ENCODE data around the gene NOTCH1. TPM values are rescaled to one million over a fixed set of nuclear protein-coding genes. Genes with fewer than 3 reads are reported as not detected.

The NOTCH1 gene
- total and polyA plus RNA-seq, 11 donors = 8.0 to 47.3 (median 20.3) TPM

- Histone ChIP-seq H3K27me3 (no peaks in the 10 kb centered on the region), H3K27ac (no peak overlapping the region), H3K4me1 (no peaks in the 10 kb centered on the region), H3K36me3 (peaks cover 2 to 100% (median 98%) of the 10 kb centered on the region in 9 donors), H3K9me3 (no peaks in the 10 kb centered on the region), H3K4me3 (no peak overlapping the region)
- no peak for DNase-seq
- TF ChIP-seq POLR2A (IDR thresholded peaks at IDR 0.05) (no peak), CTCF (IDR thresholded peaks at IDR 0.05) (no peak)
- WGBS, 4 donors = 90 to 93% (median 90%) methylated on average over 23 to 28 of the region's 28 CpGs
- intact Hi-C loops (cut with DNase I) = no loop called here
- no peak for ATAC-seq
These were observed 73.1 kb downstream of the NOTCH1 start for GRCh38 chr9:136472640-136473353.

GRCh38 chr9:136471802-136472487, 73.9 kb downstream of the NOTCH1 start:
- ATAC-seq (no peak), DNase-seq (no peak)
- TF ChIP-seq CTCF (IDR thresholded peaks at IDR 0.05) (no peak), POLR2A (IDR thresholded peaks at IDR 0.05) (no peak)
- Histone ChIP-seq H3K27me3 (no peaks in the 10 kb centered on the region), H3K27ac (no peak overlapping the region), H3K4me3 (no peak overlapping the region), H3K4me1 (no peaks in the 10 kb centered on the region), H3K36me3 (peaks cover 3 to 100% (median 98%) of the 10 kb centered on the region in 9 donors), H3K9me3 (no peaks in the 10 kb centered on the region)
- intact Hi-C loops (cut with DNase I) = no loop called here
- 93 to 97% (median 94%) methylated on average over 19 of the region's 19 CpGs for WGBS, 4 donors

- H3K4me3 ChIP-seq = no peak overlapping the region
- H3K9me3 ChIP-seq = no peaks in the 10 kb centered on the region
- ATAC-seq (no peak), DNase-seq (no peak)
- no peak for TF ChIP-seq POLR2A (IDR thresholded peaks at IDR 0.05)
- TF ChIP-seq CTCF (IDR thresholded peaks at IDR 0.05) = no peak
- H3K27me3 ChIP-seq = no peaks in the 10 kb centered on the region
- 93 to 97% (median 95%) methylated on average over 12 of the region's 12 CpGs for WGBS, 4 donors
- intact Hi-C loops (cut with DNase I) = no loop called here
- no peaks in the 10 kb centered on the region for H3K4me1 ChIP-seq
- H3K36me3 ChIP-seq = peaks cover 7 to 100% (median 98%) of the 10 kb centered on the region in 9 donors
- H3K27ac ChIP-seq = no peak overlapping the region
These were observed 74.9 kb downstream of the NOTCH1 start for GRCh38 chr9:136470792-136471469.

GRCh38 chr9:136470356-136470755, 75.5 kb downstream of the NOTCH1 start:
- Histone ChIP-seq H3K27me3 (no peaks in the 10 kb centered on the region), H3K27ac (no peak overlapping the region), H3K36me3 (peaks cover 7 to 100% (median 98%) of the 10 kb centered on the region in 9 donors), H3K4me3 (no peak overlapping the region), H3K4me1 (no peaks in the 10 kb centered on the region), H3K9me3 (no peaks in the 10 kb centered on the region)
- no peak for ATAC-seq
- DNase-seq = no peak
- intact Hi-C loops (cut with DNase I) = no loop called here
- 91 to 96% (median 95%) methylated on average over 11 of the region's 11 CpGs for WGBS, 4 donors
- TF ChIP-seq CTCF (IDR thresholded peaks at IDR 0.05) (no peak), POLR2A (IDR thresholded peaks at IDR 0.05) (no peak)
